Mesodermal cell (in vitro differentiated cells): ENCODE results near the gene LOXL3.

ENCODE experiments used
- H3K27ac ChIP-seq: 2 replicates; pipeline ENCODE4 v1.7.0; 2013; ENCODE audit warnings: mild to moderate bottlenecking, low read depth, low read length, moderate library complexity; ENCODE audit not compliant: severe bottlenecking
- H3K36me3 ChIP-seq: 2 replicates; pipeline ENCODE4 v1.7.1; 2013; ENCODE audit warnings: mild to moderate bottlenecking, low read length, moderate library complexity; ENCODE audit not compliant: control insufficient read depth, insufficient read depth
- H3K4me1 ChIP-seq: one replicate; pipeline ENCODE4 v1.7.1; 2013; ENCODE audit warnings: mild to moderate bottlenecking, low read length; ENCODE audit not compliant: insufficient read depth, control insufficient read depth, poor library complexity, severe bottlenecking
- H3K4me3 ChIP-seq: 2 replicates; pipeline ENCODE4 v1.7.0; 2013; ENCODE audit warnings: low read length, control low read depth, mild to moderate bottlenecking; ENCODE audit not compliant: insufficient read depth, poor library complexity, severe bottlenecking; ENCODE audit errors: extremely low read depth
- H3K9me3 ChIP-seq: 2 replicates; pipeline ENCODE4 v1.7.1; 2013; ENCODE audit warnings: mild to moderate bottlenecking, low read length, moderate library complexity; ENCODE audit not compliant: control insufficient read depth
- WGBS, 2 experiments: methylation state at CpG; one replicate each; pipeline ENCODE4 v1.1.5; 2013; ENCODE audit warnings: missing lambda C conversion rate in 2 of 2; ENCODE audit not compliant: insufficient coverage in 2 of 2; 5-methylcytosine and 5-hydroxymethylcytosine counted together

The LOXL3 gene

GRCh38 chr2:74551530-74551929 is 2.2 kb downstream of the LOXL3 start:
- Histone ChIP-seq H3K27ac (no peak overlapping the region), H3K36me3 (peaks cover 33% of the 10 kb centered on the region), H3K4me3 (no peak overlapping the region), H3K9me3 (no peaks in the 10 kb centered on the region), H3K4me1 (peaks cover 15% of the 10 kb centered on the region)

- WGBS, 2 experiments = 92 to 96% methylated on average over 7 of the region's 7 CpGs
- H3K27ac ChIP-seq = no peak overlapping the region
Measured at GRCh38 chr2:74550231-74550630, 3.5 kb downstream of the LOXL3 start.

GRCh38 chr2:74548900-74549826 is 4.6 kb downstream of the LOXL3 start:
- no peak overlapping the region for H3K27ac ChIP-seq
- 10 to 11% methylated on average over 64 to 84 of the region's 85 CpGs for WGBS, 2 experiments
- H3K9me3 ChIP-seq = no peaks in the 10 kb centered on the region
- H3K4me1 ChIP-seq = peaks cover 4% of the 10 kb centered on the region
- H3K36me3 ChIP-seq = peaks cover 31% of the 10 kb centered on the region
- H3K4me3 ChIP-seq = peak overlapping the region; percentile 45

More at GRCh38 chr2:74550231-74550630, 3.5 kb downstream of the LOXL3 start:
- peaks cover 31% of the 10 kb centered on the region for H3K36me3 ChIP-seq
- no peaks in the 10 kb centered on the region for H3K9me3 ChIP-seq
- peaks cover 4% of the 10 kb centered on the region for H3K4me1 ChIP-seq
- no peak overlapping the region for H3K4me3 ChIP-seq

GRCh38 chr2:74548285-74548899 is 5.3 kb downstream of the LOXL3 start:
- Histone ChIP-seq H3K4me1 (peaks cover 4% of the 10 kb centered on the region), H3K4me3 (peak overlapping the region; percentile 45), H3K36me3 (peaks cover 31% of the 10 kb centered on the region), H3K9me3 (no peaks in the 10 kb centered on the region), H3K27ac (no peak overlapping the region)
- 11 to 12% methylated on average over 26 of the region's 26 CpGs for WGBS, 2 experiments

- H3K36me3 ChIP-seq = peaks cover 18% of the 10 kb centered on the region
- WGBS, 2 experiments = 75 to 100% methylated on average over 2 of the region's 3 CpGs
- H3K4me3 ChIP-seq = no peak overlapping the region
- no peak overlapping the region for H3K27ac ChIP-seq
- peaks cover 4% of the 10 kb centered on the region for H3K4me1 ChIP-seq
- no peaks in the 10 kb centered on the region for H3K9me3 ChIP-seq
Measured at GRCh38 chr2:74546004-74546403, 7.7 kb downstream of the LOXL3 start.

- no peak overlapping the region for H3K4me3 ChIP-seq
- peaks cover 4% of the 10 kb centered on the region for H3K4me1 ChIP-seq
- 76 to 95% methylated on average over 3 of the region's 3 CpGs for WGBS, 2 experiments
- H3K9me3 ChIP-seq = no peaks in the 10 kb centered on the region
- peaks cover 9% of the 10 kb centered on the region for H3K36me3 ChIP-seq
- no peak overlapping the region for H3K27ac ChIP-seq
Measured at GRCh38 chr2:74544634-74545033, 9.1 kb downstream of the LOXL3 start.

GRCh38 chr2:74542978-74543377 is 10.8 kb downstream of the LOXL3 start:
- H3K36me3 ChIP-seq = peaks cover 8% of the 10 kb centered on the region
- no peak overlapping the region for H3K27ac ChIP-seq
- H3K4me3 ChIP-seq = no peak overlapping the region
- H3K9me3 ChIP-seq = no peaks in the 10 kb centered on the region
- whole genome bisulfite sequencing, 2 experiments = no CpG with 5 or more reads among the region's 1 CpG
- no peaks in the 10 kb centered on the region for H3K4me1 ChIP-seq

- peaks cover 8% of the 10 kb centered on the region for H3K36me3 ChIP-seq
- 100% methylated on average over 5 of the region's 5 CpGs for WGBS, 2 experiments
- no peak overlapping the region for H3K4me3 ChIP-seq
- no peaks in the 10 kb centered on the region for H3K9me3 ChIP-seq
- H3K27ac ChIP-seq = no peak overlapping the region
- peaks cover 5% of the 10 kb centered on the region for H3K4me1 ChIP-seq
Measured at GRCh38 chr2:74540291-74540690, 13.5 kb downstream of the LOXL3 start.

GRCh38 chr2:74538881-74539339 is 14.8 kb downstream of the LOXL3 start:
- H3K27ac ChIP-seq = no peak overlapping the region
- peaks cover 13% of the 10 kb centered on the region for H3K36me3 ChIP-seq
- H3K9me3 ChIP-seq = no peaks in the 10 kb centered on the region
- peaks cover 5% of the 10 kb centered on the region for H3K4me1 ChIP-seq
- no peak overlapping the region for H3K4me3 ChIP-seq
- 92 to 100% methylated on average over 4 to 7 of the region's 7 CpGs for WGBS, 2 experiments

GRCh38 chr2:74537140-74537539 is 16.6 kb downstream of the LOXL3 start:
- 76 to 83% methylated on average over 4 of the region's 4 CpGs for WGBS, 2 experiments
- Histone ChIP-seq H3K36me3 (peaks cover 30% of the 10 kb centered on the region), H3K9me3 (no peaks in the 10 kb centered on the region), H3K4me3 (no peak overlapping the region), H3K4me1 (peaks cover 5% of the 10 kb centered on the region), H3K27ac (no peak overlapping the region)
